GM12873 (cell line): ENCODE measurements around the gene PAN3.

Source experiments
- TF ChIP-seq, protein P1 (sequence below): IDR thresholded peaks from 2 replicates; pipeline ENCODE4 v1.5.1; 2012; ENCODE audit warnings: low read depth, mild to moderate bottlenecking, moderate library complexity, low read length, control low read depth; ENCODE audit not compliant: insufficient read depth; ENCODE audit errors: missing control alignments

Gene PAN3

DNA sequence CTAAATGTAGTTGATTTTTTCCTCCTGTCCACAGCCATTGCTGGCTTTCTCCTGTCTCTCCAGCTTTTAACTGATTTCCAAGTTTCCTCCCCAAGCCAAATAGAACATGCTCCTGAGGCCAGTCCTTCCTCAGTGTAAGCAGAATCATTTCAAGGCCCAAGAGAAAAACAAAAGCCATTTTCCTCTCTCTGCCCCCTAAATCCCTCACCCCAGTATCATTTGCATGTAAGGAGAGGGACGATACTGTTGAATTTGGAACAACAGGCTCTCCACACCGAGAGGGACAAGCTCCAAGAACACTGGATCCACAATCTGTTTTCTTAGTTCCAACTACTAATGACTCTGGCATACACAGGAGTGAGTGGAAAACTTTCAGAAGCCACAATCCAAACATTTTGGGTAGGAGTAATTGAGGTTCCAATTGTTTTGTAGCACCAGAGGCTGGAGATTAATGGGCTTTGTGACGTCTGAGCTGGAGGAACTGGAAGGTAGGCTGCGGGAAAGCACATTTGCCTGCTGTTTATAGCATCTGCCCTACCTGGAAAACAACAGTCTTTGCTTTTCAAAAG, 199.7 kb downstream of the PAN3 start:
- TF ChIP-seq, protein P1, sequence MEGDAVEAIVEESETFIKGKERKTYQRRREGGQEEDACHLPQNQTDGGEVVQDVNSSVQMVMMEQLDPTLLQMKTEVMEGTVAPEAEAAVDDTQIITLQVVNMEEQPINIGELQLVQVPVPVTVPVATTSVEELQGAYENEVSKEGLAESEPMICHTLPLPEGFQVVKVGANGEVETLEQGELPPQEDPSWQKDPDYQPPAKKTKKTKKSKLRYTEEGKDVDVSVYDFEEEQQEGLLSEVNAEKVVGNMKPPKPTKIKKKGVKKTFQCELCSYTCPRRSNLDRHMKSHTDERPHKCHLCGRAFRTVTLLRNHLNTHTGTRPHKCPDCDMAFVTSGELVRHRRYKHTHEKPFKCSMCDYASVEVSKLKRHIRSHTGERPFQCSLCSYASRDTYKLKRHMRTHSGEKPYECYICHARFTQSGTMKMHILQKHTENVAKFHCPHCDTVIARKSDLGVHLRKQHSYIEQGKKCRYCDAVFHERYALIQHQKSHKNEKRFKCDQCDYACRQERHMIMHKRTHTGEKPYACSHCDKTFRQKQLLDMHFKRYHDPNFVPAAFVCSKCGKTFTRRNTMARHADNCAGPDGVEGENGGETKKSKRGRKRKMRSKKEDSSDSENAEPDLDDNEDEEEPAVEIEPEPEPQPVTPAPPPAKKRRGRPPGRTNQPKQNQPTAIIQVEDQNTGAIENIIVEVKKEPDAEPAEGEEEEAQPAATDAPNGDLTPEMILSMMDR = no peak

DNA sequence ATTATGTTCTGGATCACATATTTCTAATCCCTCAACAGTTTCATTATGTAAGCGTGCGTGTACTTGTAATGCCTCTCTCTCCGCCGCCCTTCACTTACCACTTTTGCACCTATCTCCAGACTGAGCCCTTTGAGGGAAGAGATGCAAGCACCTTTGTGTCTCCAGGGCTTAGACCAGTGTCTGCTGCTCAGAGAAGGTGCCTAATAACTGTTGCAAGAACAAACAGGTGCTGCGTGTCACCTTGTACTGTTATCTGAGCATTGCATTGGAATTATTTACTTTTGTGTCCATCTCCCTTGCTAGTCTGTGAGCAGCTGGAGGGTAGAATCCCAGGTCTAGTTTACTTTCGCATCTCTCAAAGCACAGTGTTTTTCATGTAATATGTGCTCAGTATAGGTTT, 200.4 kb downstream of the PAN3 start:
- TF ChIP-seq, protein P1 = no peak

- TF ChIP-seq, protein P1 = no peak
Observed at GRCh38 chr13:28339419-28339818, 201.1 kb downstream of the PAN3 start.

DNA sequence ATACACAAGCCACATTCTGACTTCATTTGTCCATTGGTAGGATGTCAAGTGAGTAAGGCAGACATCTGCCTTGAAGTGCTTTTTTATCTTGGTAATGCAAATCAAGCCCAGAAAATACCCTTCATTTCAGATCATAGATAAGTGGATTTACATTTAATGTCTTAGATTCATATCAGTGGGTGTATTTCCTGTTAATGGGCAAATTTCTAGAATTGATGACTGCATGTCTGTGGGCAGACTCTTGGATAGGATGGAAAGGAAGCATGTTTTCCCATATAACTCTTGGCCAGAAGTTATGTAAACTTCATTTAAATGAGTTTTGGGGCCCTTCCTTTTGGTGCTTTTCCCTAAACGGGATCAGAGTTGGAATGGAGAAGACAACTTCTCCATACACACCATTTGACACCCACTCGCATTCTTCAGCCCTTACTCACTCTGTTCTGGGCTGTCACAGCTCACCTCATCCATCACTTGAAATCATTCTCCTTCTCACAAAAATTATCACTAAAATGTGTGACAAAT, 202.0 kb downstream of the PAN3 start:
- TF ChIP-seq, protein P1 = no peak

DNA sequence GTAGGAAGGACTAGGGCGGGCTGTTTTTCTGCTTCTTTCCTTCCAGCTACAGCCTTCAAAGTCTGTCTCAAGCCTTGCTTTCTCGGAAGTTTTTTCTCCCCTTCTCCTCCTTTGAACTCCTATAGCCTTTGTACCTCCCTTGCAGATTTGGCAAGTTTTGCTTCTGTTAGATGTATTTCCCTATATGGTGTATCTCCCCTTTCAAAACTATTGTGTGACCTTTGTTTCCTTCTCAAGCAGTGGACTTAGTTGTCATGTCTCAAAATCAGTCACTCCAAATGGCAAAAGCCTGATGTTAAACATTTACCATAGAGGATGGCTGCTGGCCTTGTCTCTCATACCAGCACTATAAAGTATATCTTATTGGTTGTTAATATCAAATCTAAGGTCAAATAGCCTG, 203.9 kb downstream of the PAN3 start:
- TF ChIP-seq, protein P1 = no peak

DNA sequence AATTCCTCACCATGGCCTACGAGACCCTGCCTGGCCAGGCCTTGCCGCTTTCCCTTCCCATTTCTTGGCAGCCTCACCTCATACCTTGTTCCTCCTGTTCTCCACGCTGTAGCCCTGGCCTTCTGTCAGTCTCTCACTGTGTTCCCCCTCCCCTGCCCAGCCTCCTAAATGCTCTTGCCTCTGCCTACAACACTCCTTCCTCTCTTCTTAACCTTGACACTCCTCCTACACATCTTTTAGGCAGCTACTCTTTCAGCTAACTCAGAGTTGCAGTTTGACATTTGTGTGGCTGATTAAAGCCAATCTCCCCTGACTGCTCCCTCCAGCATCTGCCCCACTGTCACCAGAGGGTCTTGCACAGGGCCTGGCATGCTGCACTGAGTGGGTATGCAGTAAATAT, 205.8 kb downstream of the PAN3 start:
- TF ChIP-seq, protein P1 = no peak
